Adrenal gland (tissue), 12 donors: Measurements from ENCODE around the gene C10orf67. TPM values are rescaled to one million over a fixed set of nuclear protein-coding genes. Genes with fewer than 3 reads are reported as not detected.
"Not testable (repeated sequence)": the region's sequence is repeated elsewhere in the genome, so short reads cannot be mapped to it uniquely, and the experiment has no call there.

Source experiments
- DNase-seq, 7 donors: peaks; one replicate each; pipeline ENCODE4 v3.0.0-alpha.2; 2019 to 2020
- H3K27ac ChIP-seq, 5 donors: fragments of 200-600 bp; sonication (generic) in 4 of 5; 1 replicate in 3 of 5; 2 replicates in 2 of 5; pipeline versions ENCODE4 v1.5.1 to v1.8.0; 2016 to 2020; ENCODE audit warnings: mild to moderate bottlenecking in 1 of 5
- H3K27me3 ChIP-seq: fragments of 200-600 bp; 2 replicates; pipeline ENCODE4 v1.8.0; 2021
- H3K36me3 ChIP-seq, 2 donors: fragments of 200-600 bp; replicated peaks in 1 of 2; 1 replicate in 1 of 2; 2 replicates in 1 of 2; pipeline versions ENCODE4 v1.5.1 to v1.8.0; 2018 to 2022
- H3K4me1 ChIP-seq, 2 donors: fragments of 200-600 bp; replicated peaks in 1 of 2; 1 replicate in 1 of 2; 2 replicates in 1 of 2; pipeline versions ENCODE4 v1.5.1 to v1.8.0; 2018 to 2021
- H3K4me3 ChIP-seq, 4 donors: fragments of 200-600 bp; sonication (generic) in 3 of 4; one replicate each; pipeline ENCODE4 v1.5.1; 2016 to 2018
- H3K9me3 ChIP-seq, 3 donors: fragments of 200-600 bp; sonication (generic) in 1 of 3; replicated peaks in 1 of 3; 1 replicate in 2 of 3; 2 replicates in 1 of 3; pipeline versions ENCODE4 v1.5.1 to v1.8.0; 2016 to 2021
- POLR2A ChIP-seq, 2 donors: fragments of 450-650 bp; IDR thresholded peaks; one replicate each; pipeline ENCODE4 v1.6.1; 2017; ENCODE audit warnings: antibody characterized with exemption in 2 of 2, mild to moderate bottlenecking in 2 of 2, moderate library complexity in 1 of 2
- WGBS, 4 donors: extraction: QIAGEN DNeasy Blood & Tissue Kit in 2 of 4; methylation state at CpG; one replicate each; pipeline versions ENCODE4 v1.1.5 to v1.1.7; 2013 to 2017; 5-methylcytosine and 5-hydroxymethylcytosine counted together
- intact Hi-C, 2 donors: fragments of 100-400 bp; cut with DNase I; formaldehyde crosslinking; loops; one replicate each; pipeline versions ENCODE4 v1.14.1 to v1.15.0; 2022 to 2023
- polyA plus RNA-seq, 3 donors: library from polyadenylated mRNA; stranded (reverse); fragments of 200-250 nt in 2 of 3; fragments of 350-450 nt in 1 of 3; fragmentation: Illumina TruSeq in 1 of 3; extraction: RNeasy Lipid Tissue Mini Kit (QIAGEN cat#74804) in 1 of 3; gene quantifications; one replicate each; pipeline ENCODE4 v1.2.3, GENCODE V29; 2013 to 2014
- total RNA-seq, 9 donors: library from RNA; depleted of rRNA in 4 of 9; stranded (reverse); fragments of >200 nt in 4 of 9; fragments of 120-200 nt in 1 of 9; fragmentation: NEBNext Ultra II Directional in 1 of 9; extraction: Animal tissue kit (Norgen Biotek cat#: 25700) in 1 of 9; gene quantifications; one replicate each; pipeline versions ENCODE4 v1.1.0 to v1.2.4, GENCODE V29; 2013 to 2023
- TF ChIP-seq, protein P1 (sequence below), 6 experiments: fragments of 450-650 bp in 4 of 6; fragments of 200-600 bp in 2 of 6; sonication (generic) in 1 of 6; IDR thresholded peaks; 1 replicate in 5 of 6; 2 replicates in 1 of 6; pipeline versions ENCODE4 v1.5.1 to v1.8.0; 2016 to 2021; ENCODE audit warnings: antibody characterized with exemption in 6 of 6, mild to moderate bottlenecking in 2 of 6, moderate library complexity in 1 of 6
- donor health status: healthy with polysubstance abuse.
- donor health status: Bipolar disorder and iron deficiency.
- donor health status: DM: yes; HTN: yes; CAD: no.
- donor health status: DM: no; HTN: no; CAD: no.
- donor health status: DM: no; HTN: no; CAD: no.
- donor health status: DM: yes; HTN: yes; CAD: no.

C10orf67 gene
- total and polyA plus RNA-seq, 12 donors = 0.03 to 0.50 (median 0.18) TPM; not detected in 6

DNA sequence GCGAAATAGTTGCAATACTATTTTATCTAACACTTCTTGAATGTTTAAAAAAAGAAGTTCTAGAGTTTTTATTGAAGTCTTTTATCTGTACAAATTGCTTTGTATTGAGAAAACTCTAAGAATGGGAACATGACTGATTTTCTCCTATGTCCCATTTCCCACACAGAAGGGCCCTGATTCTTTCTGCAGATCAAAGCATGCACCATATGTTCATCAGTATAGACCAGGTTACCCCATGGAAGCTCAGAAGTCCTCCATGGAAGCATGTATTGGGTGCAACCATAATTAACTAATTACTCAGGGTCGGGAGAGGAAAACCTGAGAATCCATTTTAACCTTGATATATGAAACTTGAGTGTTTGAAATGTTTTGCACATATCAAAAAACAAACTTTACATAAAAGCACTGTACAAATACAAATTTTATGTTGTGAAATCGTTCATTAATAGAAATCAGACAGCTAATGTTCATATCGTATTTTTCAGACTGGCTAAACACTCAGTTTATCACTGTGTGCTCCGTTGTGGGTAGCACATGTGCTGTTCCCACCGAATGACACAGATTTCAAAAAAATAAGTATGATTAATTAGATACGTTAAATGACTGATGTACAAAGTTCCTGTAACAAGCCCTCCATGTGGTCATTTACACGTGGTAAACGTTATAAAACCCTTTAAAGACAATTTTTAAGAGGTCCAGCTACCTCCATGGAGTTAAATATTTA is 81.0 kb downstream of the C10orf67 start:
- TF ChIP-seq POLR2A (IDR thresholded peaks at IDR 0.05) = no peak
- TF ChIP-seq, protein P1, sequence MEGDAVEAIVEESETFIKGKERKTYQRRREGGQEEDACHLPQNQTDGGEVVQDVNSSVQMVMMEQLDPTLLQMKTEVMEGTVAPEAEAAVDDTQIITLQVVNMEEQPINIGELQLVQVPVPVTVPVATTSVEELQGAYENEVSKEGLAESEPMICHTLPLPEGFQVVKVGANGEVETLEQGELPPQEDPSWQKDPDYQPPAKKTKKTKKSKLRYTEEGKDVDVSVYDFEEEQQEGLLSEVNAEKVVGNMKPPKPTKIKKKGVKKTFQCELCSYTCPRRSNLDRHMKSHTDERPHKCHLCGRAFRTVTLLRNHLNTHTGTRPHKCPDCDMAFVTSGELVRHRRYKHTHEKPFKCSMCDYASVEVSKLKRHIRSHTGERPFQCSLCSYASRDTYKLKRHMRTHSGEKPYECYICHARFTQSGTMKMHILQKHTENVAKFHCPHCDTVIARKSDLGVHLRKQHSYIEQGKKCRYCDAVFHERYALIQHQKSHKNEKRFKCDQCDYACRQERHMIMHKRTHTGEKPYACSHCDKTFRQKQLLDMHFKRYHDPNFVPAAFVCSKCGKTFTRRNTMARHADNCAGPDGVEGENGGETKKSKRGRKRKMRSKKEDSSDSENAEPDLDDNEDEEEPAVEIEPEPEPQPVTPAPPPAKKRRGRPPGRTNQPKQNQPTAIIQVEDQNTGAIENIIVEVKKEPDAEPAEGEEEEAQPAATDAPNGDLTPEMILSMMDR (IDR thresholded peaks at IDR 0.05) = no peak
- H3K27ac ChIP-seq = no peak overlapping the region
- H3K4me3 ChIP-seq = no peak overlapping the region
- H3K27me3 ChIP-seq = no peaks in the 10 kb centered on the region
- no peak for DNase-seq
- no peaks in the 10 kb centered on the region for H3K9me3 ChIP-seq
- 58 to 63% (median 61%) methylated on average over 9 of the region's 9 CpGs for WGBS, 4 donors
- no peaks in the 10 kb centered on the region for H3K36me3 ChIP-seq
- intact Hi-C loops = no loop called here
- H3K4me1 ChIP-seq = no peaks in the 10 kb centered on the region

DNA sequence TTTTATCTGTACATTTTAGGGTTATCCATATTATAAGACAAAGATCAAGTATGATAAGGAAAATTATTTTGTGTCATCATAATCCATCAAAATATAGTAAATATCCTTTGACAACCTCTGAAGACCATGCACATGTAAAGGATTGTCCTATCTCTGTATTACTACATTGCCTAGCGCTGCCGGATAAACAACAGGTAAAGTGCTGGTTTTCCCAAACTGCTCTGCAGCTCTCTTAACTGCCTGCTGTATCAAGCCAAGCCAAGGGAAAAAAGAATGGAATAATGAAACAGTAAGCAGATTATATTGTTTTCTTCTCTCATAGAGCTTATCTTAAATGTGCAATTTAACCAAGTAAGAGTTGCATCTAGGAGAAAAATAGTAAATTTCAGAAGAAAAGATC is 81.7 kb downstream of the C10orf67 start:
- Histone ChIP-seq H3K4me1 (no peaks in the 10 kb centered on the region), H3K36me3 (no peaks in the 10 kb centered on the region), H3K4me3 (no peak overlapping the region), H3K9me3 (no peaks in the 10 kb centered on the region), H3K27me3 (no peaks in the 10 kb centered on the region), H3K27ac (no peak overlapping the region)
- no peak for DNase-seq
- intact Hi-C loops = no loop called here
- TF ChIP-seq POLR2A (IDR thresholded peaks at IDR 0.05) = no peak
- TF ChIP-seq, protein P1 (IDR thresholded peaks at IDR 0.05) = no peak
- WGBS, 4 donors = 89 to 92% (median 92%) methylated on average over 2 of the region's 2 CpGs

DNA sequence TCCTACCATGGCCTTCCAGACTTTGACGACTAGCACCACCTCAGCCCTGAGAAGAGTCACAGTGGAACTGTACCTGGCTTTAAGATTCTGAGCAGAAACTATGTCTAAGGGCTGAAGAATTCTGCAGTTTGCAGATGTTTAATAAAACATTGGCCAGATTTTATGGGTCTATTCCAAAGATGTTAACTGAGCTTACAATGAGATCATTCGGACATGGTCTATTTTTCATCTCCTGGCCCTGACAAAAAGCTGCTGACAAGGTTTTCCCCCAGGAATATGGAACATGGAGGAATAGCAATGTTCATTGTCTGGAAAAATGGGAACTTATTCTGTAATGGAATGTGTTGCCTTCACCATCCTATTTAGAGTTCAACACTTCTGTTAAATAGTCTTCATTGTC is 86.1 kb downstream of the C10orf67 start:
- TF ChIP-seq, protein P1 (IDR thresholded peaks at IDR 0.05) = no peak
- TF ChIP-seq POLR2A (IDR thresholded peaks at IDR 0.05) = no peak
- intact Hi-C loops = no loop called here
- no peaks in the 10 kb centered on the region for H3K9me3 ChIP-seq
- no peaks in the 10 kb centered on the region for H3K36me3 ChIP-seq
- no peak for DNase-seq
- no peaks in the 10 kb centered on the region for H3K4me1 ChIP-seq
- H3K4me3 ChIP-seq = no peak overlapping the region
- H3K27ac ChIP-seq = no peak overlapping the region
- H3K27me3 ChIP-seq = no peaks in the 10 kb centered on the region
- WGBS, 4 donors = 54 to 74% (median 66%) methylated on average over 2 of the region's 2 CpGs

GRCh38 chr10:23253780-23254179 is 90.8 kb downstream of the C10orf67 start:
- H3K9me3 ChIP-seq = no peaks in the 10 kb centered on the region
- no peaks in the 10 kb centered on the region for H3K4me1 ChIP-seq
- TF ChIP-seq, protein P1 (IDR thresholded peaks at IDR 0.05) = no peak
- TF ChIP-seq POLR2A (IDR thresholded peaks at IDR 0.05) = no peak
- intact Hi-C loops = no loop called here
- no peak for DNase-seq
- no peak overlapping the region for H3K4me3 ChIP-seq
- no peaks in the 10 kb centered on the region for H3K27me3 ChIP-seq
- no peak overlapping the region for H3K27ac ChIP-seq
- H3K36me3 ChIP-seq = no peaks in the 10 kb centered on the region
- WGBS, 4 donors = 34 to 51% (median 39%) methylated on average over 2 of the region's 2 CpGs

GRCh38 chr10:23252859-23253258 is 91.7 kb downstream of the C10orf67 start:
- H3K4me3 ChIP-seq, DNase-seq, H3K27ac ChIP-seq, H3K9me3 ChIP-seq, H3K4me1 ChIP-seq, H3K36me3 ChIP-seq, H3K27me3 ChIP-seq, intact Hi-C loops: not testable (repeated sequence)
- 83 to 91% (median 85%) methylated on average over 4 of the region's 4 CpGs for WGBS, 4 donors

GRCh38 chr10:23241779-23242178 is 102.8 kb downstream of the C10orf67 start:
- WGBS, 4 donors = 67 to 79% (median 72%) methylated on average over 1 of the region's 1 CpG
- H3K27me3 ChIP-seq, DNase-seq, H3K9me3 ChIP-seq, H3K4me1 ChIP-seq, H3K27ac ChIP-seq, H3K4me3 ChIP-seq, H3K36me3 ChIP-seq, intact Hi-C loops: not testable (repeated sequence)
